ENCODE data around the gene MIOX. TPM values are rescaled to one million over a fixed set of nuclear protein-coding genes. Genes with fewer than 3 reads are reported as not detected.
A peak's percentile ranks its signal among the peaks of the same experiment; 100 is the strongest.

The MIOX gene
- total RNA-seq, 4 donors from 2014 or later = not detected

- H3K4me1 ChIP-seq = peaks cover 4 to 44% (median 23%) of the 10 kb centered on the region in 3 donors
- peak overlapping the region; percentile 85 to 97 (median 90) for H3K27ac ChIP-seq
- TF ChIP-seq EP300 (IDR thresholded peaks at IDR 0.05) (no peak), POLR2AphosphoS5 (IDR thresholded peaks at IDR 0.05) (no peak), POLR2A (IDR thresholded peaks at IDR 0.05) (no peak)
- TF ChIP-seq, protein P1, sequence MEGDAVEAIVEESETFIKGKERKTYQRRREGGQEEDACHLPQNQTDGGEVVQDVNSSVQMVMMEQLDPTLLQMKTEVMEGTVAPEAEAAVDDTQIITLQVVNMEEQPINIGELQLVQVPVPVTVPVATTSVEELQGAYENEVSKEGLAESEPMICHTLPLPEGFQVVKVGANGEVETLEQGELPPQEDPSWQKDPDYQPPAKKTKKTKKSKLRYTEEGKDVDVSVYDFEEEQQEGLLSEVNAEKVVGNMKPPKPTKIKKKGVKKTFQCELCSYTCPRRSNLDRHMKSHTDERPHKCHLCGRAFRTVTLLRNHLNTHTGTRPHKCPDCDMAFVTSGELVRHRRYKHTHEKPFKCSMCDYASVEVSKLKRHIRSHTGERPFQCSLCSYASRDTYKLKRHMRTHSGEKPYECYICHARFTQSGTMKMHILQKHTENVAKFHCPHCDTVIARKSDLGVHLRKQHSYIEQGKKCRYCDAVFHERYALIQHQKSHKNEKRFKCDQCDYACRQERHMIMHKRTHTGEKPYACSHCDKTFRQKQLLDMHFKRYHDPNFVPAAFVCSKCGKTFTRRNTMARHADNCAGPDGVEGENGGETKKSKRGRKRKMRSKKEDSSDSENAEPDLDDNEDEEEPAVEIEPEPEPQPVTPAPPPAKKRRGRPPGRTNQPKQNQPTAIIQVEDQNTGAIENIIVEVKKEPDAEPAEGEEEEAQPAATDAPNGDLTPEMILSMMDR (IDR thresholded peaks at IDR 0.05) = no peak
- peak overlapping the region; percentile 90 to 93 for H3K4me3 ChIP-seq
- peaks cover 0 to 47% of the 10 kb centered on the region in 2 donors for H3K36me3 ChIP-seq
- H3K27me3 ChIP-seq = no peaks in the 10 kb centered on the region
- no peaks in the 10 kb centered on the region for H3K9me3 ChIP-seq
- WGBS, 2 donors (ENCODE audit: low coverage in 1 of 2) = 40% methylated on average over 2 of the region's 21 CpGs; no CpG with 5 or more reads in 1 of the 2 donors
- no peak for ATAC-seq
Observed at GRCh38 chr22:50506611-50507420, 20.2 kb downstream of the MIOX start.

GRCh38 chr22:50507421-50507990 lies 20.8 kb downstream of the MIOX start, which contains the start of gene LMF2:
Gene LMF2, minus strand, starts transcription at chr22:50507702. Its CDS starts 27 bp downstream, at chr22:50507675.
- TF ChIP-seq POLR2AphosphoS5 (IDR thresholded peaks at IDR 0.05) = peak; percentile 57
- TF ChIP-seq, protein P1 (IDR thresholded peaks at IDR 0.05) = peak in 1 of 4 experiments; percentile 38
- TF ChIP-seq POLR2A (IDR thresholded peaks at IDR 0.05) = peak; percentile 47 to 65
- no peak for TF ChIP-seq EP300 (IDR thresholded peaks at IDR 0.05)
- Histone ChIP-seq H3K27me3 (no peaks in the 10 kb centered on the region), H3K4me1 (peaks cover 4 to 44% (median 23%) of the 10 kb centered on the region in 3 donors), H3K27ac (peak within 1 kb of the TSS; percentile 94 to 98 (median 96)), H3K9me3 (no peaks in the 10 kb centered on the region), H3K4me3 (peak within 1 kb of the TSS; percentile 93), H3K36me3 (peaks cover 0 to 46% of the 10 kb centered on the region in 2 donors)
- no CpG with 5 or more reads among the region's 62 CpGs for WGBS, 2 donors (ENCODE audit: low coverage in 1 of 2)
- ATAC-seq = peak; percentile 83

DNA sequence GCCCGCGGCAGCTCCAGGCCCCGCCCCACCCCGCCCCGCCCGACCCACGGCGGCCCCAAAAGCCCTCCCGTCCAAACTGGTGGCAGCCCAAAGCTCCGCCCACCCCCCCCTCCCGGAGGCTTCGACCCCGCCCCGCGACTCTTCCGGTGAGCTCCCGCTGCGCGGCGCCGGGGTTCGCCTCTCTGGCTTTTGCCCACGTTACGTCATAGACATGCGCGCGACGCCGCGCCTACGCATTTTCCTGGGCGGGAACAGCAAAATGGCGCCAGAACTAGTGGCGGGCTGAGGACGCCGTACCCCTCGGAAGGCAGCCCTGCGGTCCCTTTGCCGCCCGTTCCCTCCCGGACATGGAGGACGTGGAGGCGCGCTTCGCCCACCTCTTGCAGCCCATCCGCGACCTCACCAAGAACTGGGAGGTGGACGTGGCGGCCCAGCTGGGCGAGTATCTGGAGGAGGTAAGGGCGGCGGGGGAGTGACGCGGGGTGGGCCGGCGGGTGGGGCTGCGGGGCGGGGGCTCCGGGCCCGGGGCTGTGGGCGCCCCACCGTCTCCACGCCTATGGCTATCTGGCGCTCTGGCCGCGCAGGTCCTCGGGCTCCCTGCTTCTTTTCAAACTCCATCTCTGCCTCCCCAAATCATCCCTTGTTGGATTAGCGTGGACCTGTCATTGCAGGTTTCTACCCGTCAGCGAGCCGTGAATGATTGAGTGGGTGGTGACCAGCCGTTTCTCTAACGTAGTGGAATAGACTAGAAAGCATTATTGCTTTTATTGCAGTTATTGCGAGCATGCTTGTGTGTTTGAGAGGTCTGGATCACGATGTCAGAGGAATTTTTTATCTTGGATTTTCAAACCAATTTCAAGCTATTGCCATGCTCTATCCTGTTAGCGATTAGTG lies 21.6 kb downstream of the MIOX start, which contains the start of gene NCAPH2:
NCAPH2 (plus strand) TSS at position 234 of the 894 bp plus-strand sequence; CDS start at position 348, 114 bp downstream.
- TF ChIP-seq POLR2AphosphoS5 (IDR thresholded peaks at IDR 0.05) (peak; percentile 94), EP300 (IDR thresholded peaks at IDR 0.05) (no peak), POLR2A (IDR thresholded peaks at IDR 0.05) (peak; percentile 66 to 72)
- TF ChIP-seq, protein P1 (IDR thresholded peaks at IDR 0.05) = peak in 1 of 4 experiments; percentile 13
- peak; percentile 89 for ATAC-seq
- no peaks in the 10 kb centered on the region for H3K9me3 ChIP-seq
- 0% methylated on average over 5 to 10 of the region's 76 CpGs for WGBS, 2 donors (ENCODE audit: low coverage in 1 of 2)
- H3K27ac ChIP-seq = peak within 1 kb of the TSS; percentile 94 to 98 (median 96)
- H3K36me3 ChIP-seq = peaks cover 0 to 46% of the 10 kb centered on the region in 2 donors
- peak within 1 kb of the TSS; percentile 93 for H3K4me3 ChIP-seq
- peaks cover 4 to 44% (median 23%) of the 10 kb centered on the region in 3 donors for H3K4me1 ChIP-seq
- no peaks in the 10 kb centered on the region for H3K27me3 ChIP-seq

- peaks cover 4 to 44% (median 23%) of the 10 kb centered on the region in 3 donors for H3K4me1 ChIP-seq
- no peaks in the 10 kb centered on the region for H3K27me3 ChIP-seq
- H3K36me3 ChIP-seq = peaks cover 0 to 41% of the 10 kb centered on the region in 2 donors
- WGBS, 2 donors (ENCODE audit: low coverage in 1 of 2) = 3 to 11% methylated on average over 3 of the region's 3 CpGs
- peak overlapping the region; percentile 94 to 98 (median 96) for H3K27ac ChIP-seq
- TF ChIP-seq POLR2A (IDR thresholded peaks at IDR 0.05) (no peak), POLR2AphosphoS5 (IDR thresholded peaks at IDR 0.05) (no peak), EP300 (IDR thresholded peaks at IDR 0.05) (no peak)
- TF ChIP-seq, protein P1 (IDR thresholded peaks at IDR 0.05) = no peak
- H3K9me3 ChIP-seq = no peaks in the 10 kb centered on the region
- peak overlapping the region; percentile 93 for H3K4me3 ChIP-seq
- ATAC-seq = no peak
Observed at GRCh38 chr22:50508897-50509296, 22.2 kb downstream of the MIOX start.
